ENCODE data around the gene HOXA1.
"Not testable (repeated sequence)": the region's sequence is repeated elsewhere in the genome, so short reads cannot be mapped to it uniquely, and the experiment has no call there.

The HOXA1 gene

DNA sequence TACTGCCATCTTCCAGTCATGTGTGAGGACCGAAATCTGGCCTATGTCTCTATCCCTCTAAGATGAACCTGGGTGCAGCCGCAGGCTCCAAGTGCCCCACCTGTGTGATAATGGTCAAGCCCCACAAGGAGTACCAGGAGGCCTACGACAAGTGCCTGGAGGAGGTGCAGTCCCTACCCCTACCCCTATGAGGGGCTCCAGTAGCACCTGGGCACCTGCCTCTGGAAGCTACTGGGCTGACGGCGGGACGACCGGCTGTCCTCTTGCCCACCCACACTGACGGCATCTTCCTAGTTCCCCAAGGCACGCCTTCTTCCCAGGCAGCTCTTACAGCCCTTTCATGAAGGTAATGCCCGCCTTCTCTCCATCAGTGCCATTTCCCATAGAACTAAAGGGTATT lies 47.4 kb downstream of the HOXA1 start:
- H3K27me3 ChIP-seq (ENCODE audit: control insufficient read depth in 5 of 5, insufficient read depth in 4 of 5, low read length in 5 of 5): no peaks in the 10 kb centered on the region

GRCh38 chr7:27046854-27047549 lies 48.8 kb downstream of the HOXA1 start:
- Histone ChIP-seq H3K4me1 (ENCODE audit: control insufficient read depth in 5 of 5, insufficient read depth in 5 of 5, low read length in 5 of 5) (peaks cover 0 to 5% (median 0%) of the 10 kb centered on the region in 5 donors), H3K9me3 (ENCODE audit: control insufficient read depth in 5 of 5, low read length in 5 of 5) (no peaks in the 10 kb centered on the region), H3K36me3 (ENCODE audit: control insufficient read depth in 5 of 5, insufficient read depth in 5 of 5, low read length in 5 of 5) (no peaks in the 10 kb centered on the region), H3K27me3 (ENCODE audit: control insufficient read depth in 5 of 5, insufficient read depth in 4 of 5, low read length in 5 of 5) (no peaks in the 10 kb centered on the region), H3K4me3 (ENCODE audit: low read depth in 1 of 5, low read length in 5 of 5) (no peak overlapping the region), H3K9ac (ENCODE audit: low read length in 5 of 5) (no peak overlapping the region), H3K27ac (ENCODE audit: low read depth, low read length) (no peak overlapping the region)

More for the DNA sequence above, 47.4 kb downstream of the HOXA1 start:
- H3K4me3 ChIP-seq (ENCODE audit: low read depth in 1 of 5, low read length in 5 of 5): no peak overlapping the region
- no peaks in the 10 kb centered on the region for H3K9me3 ChIP-seq (ENCODE audit: control insufficient read depth in 5 of 5, low read length in 5 of 5)
- no peaks in the 10 kb centered on the region for H3K36me3 ChIP-seq (ENCODE audit: control insufficient read depth in 5 of 5, insufficient read depth in 5 of 5, low read length in 5 of 5)
- H3K9ac ChIP-seq (ENCODE audit: low read length in 5 of 5): no peak overlapping the region
- H3K27ac ChIP-seq (ENCODE audit: low read depth, low read length): no peak overlapping the region
- peaks cover 0 to 5% (median 0%) of the 10 kb centered on the region in 5 donors for H3K4me1 ChIP-seq (ENCODE audit: control insufficient read depth in 5 of 5, insufficient read depth in 5 of 5, low read length in 5 of 5)

DNA sequence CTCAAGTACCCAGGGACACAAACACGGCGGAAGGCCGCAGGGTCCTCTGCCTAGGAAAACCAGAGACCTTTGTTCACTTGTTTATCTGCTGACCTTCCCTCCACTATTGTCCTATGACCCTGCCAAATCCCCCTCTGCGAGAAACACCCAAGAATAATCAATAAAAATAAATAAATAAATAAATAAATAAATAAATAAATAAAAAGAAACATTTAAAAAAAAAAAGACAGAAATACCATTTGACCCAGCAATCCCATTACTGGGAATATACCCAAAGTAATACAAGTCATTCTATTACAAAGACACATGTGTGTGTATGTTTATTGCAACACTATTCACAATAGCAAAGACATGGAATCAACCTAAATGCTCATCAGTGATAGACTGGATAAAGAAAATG lies 49.8 kb downstream of the HOXA1 start:
- not testable (repeated sequence) for H3K4me1 ChIP-seq (ENCODE audit: control insufficient read depth in 5 of 5, insufficient read depth in 5 of 5, low read length in 5 of 5); H3K27me3 ChIP-seq (ENCODE audit: control insufficient read depth in 5 of 5, insufficient read depth in 4 of 5, low read length in 5 of 5); H3K9me3 ChIP-seq (ENCODE audit: control insufficient read depth in 5 of 5, low read length in 5 of 5); H3K27ac ChIP-seq (ENCODE audit: low read depth, low read length); H3K9ac ChIP-seq (ENCODE audit: low read length in 5 of 5); H3K4me3 ChIP-seq (ENCODE audit: low read depth in 1 of 5, low read length in 5 of 5); H3K36me3 ChIP-seq (ENCODE audit: control insufficient read depth in 5 of 5, insufficient read depth in 5 of 5, low read length in 5 of 5)

DNA sequence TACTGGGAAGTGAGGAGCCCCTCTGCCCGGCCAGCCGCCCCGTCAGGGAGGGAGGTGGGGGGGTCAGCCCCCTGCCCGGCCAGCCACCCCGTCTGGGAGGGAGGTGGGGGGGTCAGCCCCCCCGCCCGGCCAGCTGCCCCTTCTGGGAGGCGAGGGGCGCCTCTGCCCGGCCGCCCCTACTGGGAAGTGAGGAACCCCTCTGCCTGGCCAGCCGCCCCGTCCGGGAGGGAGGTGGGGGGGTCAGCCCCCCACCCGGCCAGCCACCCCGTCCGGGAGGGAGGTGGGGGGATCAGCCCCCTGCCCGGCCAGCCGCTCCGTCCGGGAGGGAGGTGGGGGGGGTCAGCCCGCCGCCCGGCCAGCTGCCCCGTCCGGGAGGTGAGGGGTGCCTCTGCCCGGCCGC lies 50.7 kb downstream of the HOXA1 start:
- not testable (repeated sequence) for H3K9ac ChIP-seq (ENCODE audit: low read length in 5 of 5); H3K36me3 ChIP-seq (ENCODE audit: control insufficient read depth in 5 of 5, insufficient read depth in 5 of 5, low read length in 5 of 5); H3K4me1 ChIP-seq (ENCODE audit: control insufficient read depth in 5 of 5, insufficient read depth in 5 of 5, low read length in 5 of 5); H3K27me3 ChIP-seq (ENCODE audit: control insufficient read depth in 5 of 5, insufficient read depth in 4 of 5, low read length in 5 of 5); H3K9me3 ChIP-seq (ENCODE audit: control insufficient read depth in 5 of 5, low read length in 5 of 5); H3K4me3 ChIP-seq (ENCODE audit: low read depth in 1 of 5, low read length in 5 of 5); H3K27ac ChIP-seq (ENCODE audit: low read depth, low read length)
